PC-3 (cell line): ENCODE data around the gene HINT1. TPM values are rescaled to one million over a fixed set of nuclear protein-coding genes. Genes with fewer than 3 reads are reported as not detected.

Source experiments
- ATAC-seq: fragments of 200-7000 bp; cut with Tn5 transposase; 2 replicates; pipeline ENCODE4 v1.9.1; 2020; ENCODE audit warnings: mild to moderate bottlenecking, moderate library complexity
- BruUV-seq: library from RNA; stranded (reverse); fragments of 400-500 nt; replicated peaks from 2 replicates; lab custom pipeline; 2021; lab: Mats Ljungman, UMichigan
- CTCF ChIA-PET: fragments of 300-600 bp; sonication (Branson Sonifier 250); formaldehyde crosslinking; loops from one replicate; lab custom pipeline; 2022; ENCODE audit warnings: antibody characterized with exemption; lab: Charles Lee
- POLR2A ChIA-PET: fragments of 300-600 bp; sonication (Branson Sonifier 250); formaldehyde crosslinking; loops from one replicate; lab custom pipeline; 2022; ENCODE audit warnings: antibody characterized with exemption; ENCODE audit not compliant: unreplicated experiment; lab: Charles Lee
- DNase-seq: peaks from one replicate; pipeline ENCODE4 v3.0.0-alpha.2; 2015
- H2AFZ ChIP-seq: fragments of 300-600 bp; sonication (generic); 2 replicates; pipeline ENCODE4 v1.6.0; 2016; ENCODE audit warnings: antibody characterized with exemption, low read length
- H3F3A ChIP-seq: fragments of 300-600 bp; sonication (generic); one replicate; pipeline ENCODE4 v1.6.0; 2017; ENCODE audit warnings: antibody characterized with exemption, low read length, control low read depth, mild to moderate bottlenecking; ENCODE audit not compliant: unreplicated experiment
- H3K27ac ChIP-seq: fragments of 300-600 bp; sonication (generic); 2 replicates; pipeline ENCODE4 v1.5.1; 2016; ENCODE audit warnings: mild to moderate bottlenecking, low read length
- H3K27me3 ChIP-seq: fragments of 300-600 bp; sonication (generic); 2 replicates; pipeline ENCODE4 v1.6.1; 2016; ENCODE audit warnings: low read length, mixed read lengths
- H3K36me3 ChIP-seq: fragments of 300-600 bp; sonication (generic); 2 replicates; pipeline ENCODE4 v1.6.1; 2016; ENCODE audit warnings: low read depth, mixed run types, low read length, mixed read lengths
- H3K4me1 ChIP-seq: fragments of 300-600 bp; sonication (generic); 2 replicates; pipeline ENCODE4 v1.5.1; 2016; ENCODE audit warnings: low read length; ENCODE audit not compliant: insufficient read depth
- H3K4me2 ChIP-seq: fragments of 300-600 bp; sonication (generic); 2 replicates; pipeline ENCODE4 v1.6.0; 2016; ENCODE audit warnings: low read length
- H3K4me3 ChIP-seq: fragments of 300-600 bp; sonication (generic); 2 replicates; pipeline ENCODE4 v1.5.1; 2016; ENCODE audit warnings: mild to moderate bottlenecking, low read length, mixed read lengths
- H3K79me2 ChIP-seq: fragments of 300-600 bp; sonication (generic); 2 replicates; pipeline ENCODE4 v1.6.1; 2017; ENCODE audit warnings: low read length, mixed read lengths
- H3K9ac ChIP-seq: fragments of 300-600 bp; sonication (generic); 2 replicates; pipeline ENCODE4 v1.6.0; 2016; ENCODE audit warnings: mild to moderate bottlenecking, low read length
- H3K9me2 ChIP-seq: fragments of 300-600 bp; sonication (generic); replicated peaks from 2 replicates; pipeline ENCODE4 v1.6.1; 2016; ENCODE audit warnings: mixed run types, low read length, mixed read lengths
- H3K9me3 ChIP-seq: fragments of 300-600 bp; sonication (generic); 2 replicates; pipeline ENCODE4 v1.6.1; 2016; ENCODE audit warnings: low read length, mixed read lengths
- H4K20me1 ChIP-seq: fragments of 300-600 bp; sonication (generic); 2 replicates; pipeline ENCODE4 v1.6.1; 2016; ENCODE audit warnings: low read length, mixed read lengths
- CTCF ChIP-seq: fragments of 300-600 bp; sonication (generic); conservative IDR thresholded peaks from 2 replicates; pipeline ENCODE4 v1.5.1; 2017; ENCODE audit warnings: antibody characterized with exemption, low read depth, mild to moderate bottlenecking, low read length
- EZH2 ChIP-seq: fragments of 300-600 bp; sonication (generic); IDR thresholded peaks from one replicate; pipeline ENCODE4 v1.6.1; 2017; ENCODE audit warnings: antibody characterized with exemption, mild to moderate bottlenecking, low read length; ENCODE audit not compliant: unreplicated experiment
- EZH2phosphoT487 ChIP-seq: fragments of 300-600 bp; sonication (generic); IDR thresholded peaks from 2 replicates; pipeline ENCODE4 v1.6.1; 2018; ENCODE audit warnings: mild to moderate bottlenecking, antibody characterized with exemption, low read length, borderline replicate concordance
- intact Hi-C: fragments of 100-400 bp; cut with micrococcal nuclease; formaldehyde crosslinking; loops from 2 replicates; pipeline ENCODE4 v1.9.0; 2023
- total RNA-seq: library from RNA; depleted of rRNA; stranded (reverse); fragments of >200 nt; gene quantifications from 2 replicates; pipeline ENCODE4 v1.2.3, GENCODE V29; 2014

HINT1 gene
- total RNA-seq, 1 experiment from 2014 or later: 243 TPM

GRCh38 chr5:131206061-131206460 is 41.0 kb upstream of the HINT1 start:
- no peaks in the 10 kb centered on the region for H3K9me2 ChIP-seq
- no peak for DNase-seq
- H3K9me3 ChIP-seq: no peaks in the 10 kb centered on the region
- no peaks in the 10 kb centered on the region for H3K79me2 ChIP-seq
- H3K4me2 ChIP-seq: no peak overlapping the region
- BruUV-seq: no TSS peak
- POLR2A ChIA-PET: no interaction called here
- TF ChIP-seq CTCF (no peak), EZH2 (no peak), EZH2phosphoT487 (no peak)
- H4K20me1 ChIP-seq: no peaks in the 10 kb centered on the region
- H3K27me3 ChIP-seq: no peaks in the 10 kb centered on the region
- ATAC-seq: no peak
- no peaks in the 10 kb centered on the region for H3K36me3 ChIP-seq
- H3K9ac ChIP-seq: no peak overlapping the region
- CTCF ChIA-PET: no interaction called here
- H3F3A ChIP-seq: no peaks in the 10 kb centered on the region
- H2AFZ ChIP-seq: no peak overlapping the region
- H3K4me1 ChIP-seq: no peaks in the 10 kb centered on the region
- H3K27ac ChIP-seq: no peak overlapping the region
- no peak overlapping the region for H3K4me3 ChIP-seq
- intact Hi-C loops: no loop called here

GRCh38 chr5:131204964-131205363 is 39.9 kb upstream of the HINT1 start:
- no peak for DNase-seq
- intact Hi-C loops: no loop called here
- ChIA-PET POLR2A (no interaction called here), CTCF (no interaction called here)
- Histone ChIP-seq H3K79me2 (no peaks in the 10 kb centered on the region), H3K4me2 (no peak overlapping the region), H3K9me2 (no peaks in the 10 kb centered on the region), H3K27me3 (no peaks in the 10 kb centered on the region), H3K9ac (no peak overlapping the region), H3K4me3 (no peak overlapping the region), H3K4me1 (no peaks in the 10 kb centered on the region), H3K27ac (no peak overlapping the region), H3K9me3 (no peaks in the 10 kb centered on the region), H4K20me1 (no peaks in the 10 kb centered on the region), H3F3A (no peaks in the 10 kb centered on the region), H3K36me3 (peaks cover 5% of the 10 kb centered on the region; the same call in 1 of the 2 replicates), H2AFZ (no peak overlapping the region)
- no TSS peak for BruUV-seq
- no peak for ATAC-seq
- TF ChIP-seq CTCF (no peak), EZH2phosphoT487 (no peak), EZH2 (no peak)

- Histone ChIP-seq H3K4me1 (peaks cover 3% of the 10 kb centered on the region; the same call in 1 of the 2 replicates), H3K9ac (no peak overlapping the region), H3K27ac (no peak overlapping the region), H3K4me3 (no peak overlapping the region), H3F3A (no peaks in the 10 kb centered on the region), H3K27me3 (no peaks in the 10 kb centered on the region), H3K9me3 (no peaks in the 10 kb centered on the region), H3K4me2 (no peak overlapping the region), H3K9me2 (no peaks in the 10 kb centered on the region), H3K36me3 (peaks cover 5% of the 10 kb centered on the region; the same call in 1 of the 2 replicates), H2AFZ (no peak overlapping the region), H4K20me1 (no peaks in the 10 kb centered on the region), H3K79me2 (no peaks in the 10 kb centered on the region)
- BruUV-seq: no TSS peak
- POLR2A ChIA-PET: no interaction called here
- no peak for DNase-seq
- no peak for ATAC-seq
- CTCF ChIA-PET: no interaction called here
- no peak for TF ChIP-seq EZH2
- intact Hi-C loops: no loop called here
Observed at GRCh38 chr5:131200560-131200959, 35.5 kb upstream of the HINT1 start.
